Keratinocyte (primary cell): ENCODE measurements around the gene IFNW1.

ENCODE experiments used
- CTCF ChIP-seq, 3 experiments: IDR thresholded peaks in 1 of 3; conservative IDR thresholded peaks in 1 of 3; optimal IDR thresholded peaks in 1 of 3; 2 replicates in 2 of 3; 3 replicates in 1 of 3; pipeline versions ENCODE3 to v1.5.1; 2011; ENCODE audit warnings: low read length in 3 of 3, mild to moderate bottlenecking in 3 of 3, moderate library complexity in 2 of 3, control low read depth in 1 of 3, inconsistent platforms in 1 of 3; ENCODE audit not compliant: insufficient read depth in 2 of 3; ENCODE audit errors: extremely low read depth in 1 of 3
- EZH2 ChIP-seq: IDR thresholded peaks from one replicate; pipeline ENCODE4 v1.6.1; 2012; ENCODE audit warnings: inconsistent platforms, mild to moderate bottlenecking, low read length, moderate library complexity

GRCh38 chr9:21096172-21096900 is 45.3 kb downstream of the IFNW1 start:
- TF ChIP-seq CTCF (optimal IDR thresholded peaks at IDR 0.05 in 1 of 3, IDR thresholded peaks at IDR 0.05 in 1 of 3, conservative IDR thresholded peaks at IDR 0.05 in 1 of 3; ENCODE audit: extremely low read depth in 1 of 3, insufficient read depth in 2 of 3, low read length in 3 of 3) (no peak), EZH2 (no peak)
